Endothelial cell of umbilical vein (primary cell): ENCODE measurements around the gene KIAA1217. TPM values are rescaled to one million over a fixed set of nuclear protein-coding genes. Genes with fewer than 3 reads are reported as not detected.

Experiments
- BruUV-seq: library from RNA; stranded (reverse); fragments of 400-500 nt; replicated peaks from 2 replicates; lab custom pipeline; 2021; lab: Mats Ljungman, UMichigan
- CTCF ChIA-PET: fragments of 300-600, 350-600 bp; sonication (Branson Sonifier 250); formaldehyde crosslinking; loops from one replicate; lab custom pipeline; 2021; ENCODE audit warnings: antibody characterized with exemption, inconsistent platforms; lab: Charles Lee
- POLR2A ChIA-PET: fragments of 300-600, 350-600 bp; sonication (Branson Sonifier 250); formaldehyde crosslinking; loops from one replicate; lab custom pipeline; 2021; ENCODE audit warnings: antibody characterized with exemption, inconsistent platforms; lab: Charles Lee
- DNase-seq: peaks from one replicate; pipeline ENCODE4 v3.0.0-alpha.2; 2011; ENCODE audit warnings: low read depth, low spot score
- FAIRE-seq: peaks from 2 replicates; lab custom pipeline; 2011; peaks lifted over from hg19 to GRCh38; lab: Jason Lieb, UNC
- H2AFZ ChIP-seq: 2 replicates; pipeline ENCODE4 v1.6.0; 2012; ENCODE audit warnings: low read depth, low read length, control low read depth, inconsistent platforms
- H3K27ac ChIP-seq: 2 replicates; pipeline ENCODE4 v1.5.1; 2011; ENCODE audit warnings: low read depth, mild to moderate bottlenecking, control low read depth, low read length, moderate library complexity; ENCODE audit not compliant: insufficient read depth
- H3K27me3 ChIP-seq, 2 experiments: 2 replicates each; pipeline versions ENCODE4 v1.6.0 to v1.6.1; 2011; ENCODE audit warnings: low read length in 2 of 2, mixed read lengths in 1 of 2; ENCODE audit not compliant: control insufficient read depth in 2 of 2, insufficient read depth in 2 of 2
- H3K36me3 ChIP-seq, 2 experiments: 2 replicates in 1 of 2; 3 replicates in 1 of 2; pipeline ENCODE4 v1.5.1; 2011; ENCODE audit warnings: low read length in 2 of 2, mild to moderate bottlenecking in 1 of 2, moderate library complexity in 1 of 2; ENCODE audit not compliant: control insufficient read depth in 2 of 2, insufficient read depth in 2 of 2; ENCODE audit errors: extremely low read depth in 1 of 2
- H3K4me1 ChIP-seq: 3 replicates; pipeline ENCODE4 v1.5.1; 2011; ENCODE audit warnings: mild to moderate bottlenecking, low read length; ENCODE audit not compliant: control insufficient read depth, insufficient read depth; ENCODE audit errors: extremely low read depth
- H3K4me2 ChIP-seq: 2 replicates; pipeline ENCODE4 v1.6.1; 2011; ENCODE audit warnings: low read length, control low read depth, mixed read lengths; ENCODE audit not compliant: insufficient read depth
- H3K4me3 ChIP-seq, 3 experiments: fragments of 200-600 bp in 1 of 3; sonication (generic), shearing (Covaris generic) in 1 of 3; replicated peaks in 1 of 3; 2 replicates each; pipeline ENCODE4 v1.5.1; 2011 to 2016; ENCODE audit warnings: control low read depth in 3 of 3, low read length in 3 of 3, mild to moderate bottlenecking in 2 of 3, inconsistent platforms in 1 of 3, low read depth in 1 of 3, moderate library complexity in 1 of 3; ENCODE audit not compliant: insufficient read depth in 1 of 3
- H3K79me2 ChIP-seq: 2 replicates; pipeline ENCODE4 v1.6.0; 2012; ENCODE audit warnings: low read length, inconsistent platforms; ENCODE audit not compliant: control insufficient read depth, insufficient read depth
- H3K9ac ChIP-seq: replicated peaks from 2 replicates; pipeline ENCODE3; 2011; ENCODE audit warnings: low read length, control low read depth; ENCODE audit not compliant: insufficient read depth; ENCODE audit errors: extremely low read depth
- H3K9me1 ChIP-seq: replicated peaks from 3 replicates; pipeline ENCODE4 v1.6.0; 2011; ENCODE audit warnings: mild to moderate bottlenecking, low read length; ENCODE audit not compliant: control insufficient read depth, insufficient read depth; ENCODE audit errors: extremely low read depth
- H3K9me3 ChIP-seq: replicated peaks from 2 replicates; pipeline ENCODE4 v1.5.1; 2012; ENCODE audit warnings: low read length, inconsistent platforms; ENCODE audit not compliant: control insufficient read depth, insufficient read depth
- H4K20me1 ChIP-seq: replicated peaks from 2 replicates; pipeline ENCODE3; 2011; ENCODE audit warnings: mild to moderate bottlenecking, low read length; ENCODE audit not compliant: control insufficient read depth, insufficient read depth; ENCODE audit errors: extremely low read depth
- CTCF ChIP-seq, 2 donors: IDR thresholded peaks; 1 replicate in 1 of 2; 2 replicates in 1 of 2; pipeline ENCODE4 v1.5.1; 2011; ENCODE audit warnings: low read length in 2 of 2, mild to moderate bottlenecking in 2 of 2, moderate library complexity in 2 of 2, control low read depth in 1 of 2, inconsistent platforms in 1 of 2, low read depth in 1 of 2; ENCODE audit not compliant: insufficient read depth in 1 of 2; ENCODE audit errors: extremely low read depth in 1 of 2
- EZH2 ChIP-seq: IDR thresholded peaks from 2 replicates; pipeline ENCODE4 v1.6.1; 2012; ENCODE audit warnings: borderline replicate concordance, low read depth, mild to moderate bottlenecking, moderate library complexity, low read length, inconsistent platforms; ENCODE audit not compliant: severe bottlenecking
- FOS ChIP-seq: IDR thresholded peaks from 2 replicates; pipeline ENCODE4 v1.6.1; 2011; ENCODE audit warnings: mild to moderate bottlenecking, low read length, moderate library complexity, borderline replicate concordance; ENCODE audit not compliant: insufficient read depth
- GATA2 ChIP-seq: IDR thresholded peaks from 2 replicates; pipeline ENCODE4 v1.7.0; 2011; ENCODE audit warnings: low read depth, mild to moderate bottlenecking, moderate library complexity, mixed read lengths, low read length; ENCODE audit not compliant: insufficient read length, insufficient read depth
- JUN ChIP-seq: IDR thresholded peaks from 2 replicates; pipeline ENCODE4 v1.6.1; 2011; ENCODE audit warnings: borderline replicate concordance, low read depth; ENCODE audit not compliant: insufficient read length, insufficient read depth
- MAX ChIP-seq: IDR thresholded peaks from 2 replicates; pipeline ENCODE4 v1.6.1; 2011; ENCODE audit not compliant: insufficient read depth, insufficient read length
- MYC ChIP-seq: IDR thresholded peaks from one replicate; pipeline ENCODE4 v1.6.1; 2011; ENCODE audit warnings: mild to moderate bottlenecking, low read depth, low read length
- POLR2A ChIP-seq: IDR thresholded peaks from 2 replicates; pipeline ENCODE4 v1.6.1; 2012; ENCODE audit warnings: low read depth, mild to moderate bottlenecking, control low read depth, low read length
- POLR2AphosphoS5 ChIP-seq: IDR thresholded peaks from 2 replicates; pipeline ENCODE4 v1.6.1; 2012; ENCODE audit warnings: low read depth, mild to moderate bottlenecking, control low read depth, low read length, moderate library complexity; ENCODE audit not compliant: insufficient read depth
- dilution Hi-C: fragments of 300-500 bp; cut with MboI; formaldehyde crosslinking; loops from one replicate; pipeline ENCODE4 v1.15.0; 2019; ENCODE audit warnings: low sequenced_read_pairs; ENCODE audit not compliant: extremely low pct_ligation_motif_present
- intact Hi-C: fragments of 100-400 bp; cut with micrococcal nuclease; formaldehyde crosslinking; loops from one replicate; pipeline ENCODE4 v1.10.0; 2022
- polyA plus RNA-seq, 4 experiments: library from polyadenylated mRNA; depleted of rRNA in 3 of 4; stranded (reverse) in 3 of 4; unstranded in 1 of 4; fragments of >200 nt; gene quantifications; 2 replicates each; pipeline versions ENCODE4 v1.2.1 to v1.2.3, GENCODE V29; 2011 to 2012; ENCODE audit warnings: missing spikeins in 1 of 4
- total RNA-seq: library from RNA; stranded (reverse); gene quantifications from 2 replicates; pipeline ENCODE4 v1.2.3, GENCODE V29; 2021

The KIAA1217 gene
- total and polyA plus RNA-seq, 2 donors (not counting 3 experiments of a cell fraction or from before 2014, with no cell fraction given) = 0.83 to 10.3 TPM

- H3K27ac ChIP-seq = no peak overlapping the region
- no peak overlapping the region for H3K9ac ChIP-seq
- no peaks in the 10 kb centered on the region for H3K27me3 ChIP-seq
- ChIA-PET POLR2A (no interaction called here), CTCF (interaction anchor here (1.2 kb wide), 1 partner anchor 14 kb away, joined by 4 read pairs; no protein-coding TSS in a partner anchor)
- no peak for DNase-seq
- no TSS peak for BruUV-seq
- H3K9me3 ChIP-seq = no peaks in the 10 kb centered on the region
- H3K4me3 ChIP-seq = no peak overlapping the region
- H3K4me2 ChIP-seq = no peak overlapping the region
- dilution Hi-C loops = no loop called here
- no peak overlapping the region for H2AFZ ChIP-seq
- H3K9me1 ChIP-seq = no peaks in the 10 kb centered on the region
- intact Hi-C loops = no loop called here
- no peaks in the 10 kb centered on the region for H3K4me1 ChIP-seq
- H3K36me3 ChIP-seq = no peaks in the 10 kb centered on the region
- no peaks in the 10 kb centered on the region for H4K20me1 ChIP-seq
- TF ChIP-seq CTCF (IDR thresholded peaks at IDR 0.05; ENCODE audit: extremely low read depth in 1 of 2, insufficient read depth in 1 of 2, low read depth in 1 of 2, low read length in 2 of 2) (no peak), GATA2 (no peak), FOS (no peak), POLR2AphosphoS5 (no peak), JUN (no peak), MAX (no peak), POLR2A (no peak), MYC (no peak), EZH2 (no peak)
- no peak for FAIRE-seq
- no peaks in the 10 kb centered on the region for H3K79me2 ChIP-seq
These were observed 2.6 kb upstream of the KIAA1217 start for GRCh38 chr10:24206334-24206733.
